Measurements from ENCODE around the gene LIN7B.
A peak's percentile ranks its signal among the peaks of the same experiment; 100 is the strongest.

GRCh38 chr19:49149652-49150105 lies 35.5 kb downstream of the LIN7B start:
- TF ChIP-seq EGR1 (IDR thresholded peaks at IDR 0.05; ENCODE audit: low read depth in 2 of 2) (peak in 1 of 2 donors; percentile 13), CTCF (IDR thresholded peaks at IDR 0.05; ENCODE audit: low read depth, low read length, missing input control) (no peak), SP1 (IDR thresholded peaks at IDR 0.05) (no peak), NR2F2 (IDR thresholded peaks at IDR 0.05) (peak; percentile 8), TAF1 (conservative IDR thresholded peaks at IDR 0.05) (no peak), YY1 (IDR thresholded peaks at IDR 0.05) (no peak)
- TF ChIP-seq, protein P1, sequence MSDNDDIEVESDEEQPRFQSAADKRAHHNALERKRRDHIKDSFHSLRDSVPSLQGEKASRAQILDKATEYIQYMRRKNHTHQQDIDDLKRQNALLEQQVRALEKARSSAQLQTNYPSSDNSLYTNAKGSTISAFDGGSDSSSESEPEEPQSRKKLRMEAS (IDR thresholded peaks at IDR 0.05): no peak

All from liver (tissue), 3 donors.